ENCODE data around the gene RUSC1.
A peak's percentile ranks its signal among the peaks of the same experiment; 100 is the strongest.

The RUSC1 gene

DNA sequence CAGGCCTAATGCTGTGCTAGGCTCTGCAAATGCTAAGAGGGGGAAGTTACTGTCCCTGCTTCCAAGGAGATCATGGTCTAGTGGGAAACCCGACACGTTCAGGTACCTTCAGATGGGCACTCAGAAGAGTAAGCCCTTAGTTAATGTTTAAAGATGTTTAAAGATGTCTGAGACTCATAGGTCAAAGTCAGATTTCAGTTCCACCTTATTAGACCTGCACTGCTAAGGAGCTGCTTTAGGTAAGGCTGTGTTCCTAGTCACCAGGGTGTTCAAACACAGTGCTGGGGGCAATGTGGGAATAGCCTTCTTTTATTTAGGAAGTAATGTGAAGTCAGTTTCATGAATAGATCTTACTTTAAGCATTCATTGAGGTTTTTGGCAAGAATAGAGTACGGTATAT, 3.8 kb upstream of the RUSC1 start:
- Histone ChIP-seq H3K9me3 (ENCODE audit: control insufficient read depth, low read length) (no peaks in the 10 kb centered on the region), H3K4me3 (ENCODE audit: low read depth, low read length) (no peak overlapping the region), H3K27ac (no peak overlapping the region), H3K36me3 (ENCODE audit: control insufficient read depth, insufficient read depth, low read length) (no peaks in the 10 kb centered on the region), H3K27me3 (ENCODE audit: control insufficient read depth, insufficient read depth, low read length) (no peaks in the 10 kb centered on the region), H3K4me1 (no peaks in the 10 kb centered on the region), H3K79me2 (no peaks in the 10 kb centered on the region), H3K4me2 (ENCODE audit: low read length) (no peak overlapping the region), H2AFZ (no peak overlapping the region), H3K9ac (no peak overlapping the region)
- TF ChIP-seq, protein P1, sequence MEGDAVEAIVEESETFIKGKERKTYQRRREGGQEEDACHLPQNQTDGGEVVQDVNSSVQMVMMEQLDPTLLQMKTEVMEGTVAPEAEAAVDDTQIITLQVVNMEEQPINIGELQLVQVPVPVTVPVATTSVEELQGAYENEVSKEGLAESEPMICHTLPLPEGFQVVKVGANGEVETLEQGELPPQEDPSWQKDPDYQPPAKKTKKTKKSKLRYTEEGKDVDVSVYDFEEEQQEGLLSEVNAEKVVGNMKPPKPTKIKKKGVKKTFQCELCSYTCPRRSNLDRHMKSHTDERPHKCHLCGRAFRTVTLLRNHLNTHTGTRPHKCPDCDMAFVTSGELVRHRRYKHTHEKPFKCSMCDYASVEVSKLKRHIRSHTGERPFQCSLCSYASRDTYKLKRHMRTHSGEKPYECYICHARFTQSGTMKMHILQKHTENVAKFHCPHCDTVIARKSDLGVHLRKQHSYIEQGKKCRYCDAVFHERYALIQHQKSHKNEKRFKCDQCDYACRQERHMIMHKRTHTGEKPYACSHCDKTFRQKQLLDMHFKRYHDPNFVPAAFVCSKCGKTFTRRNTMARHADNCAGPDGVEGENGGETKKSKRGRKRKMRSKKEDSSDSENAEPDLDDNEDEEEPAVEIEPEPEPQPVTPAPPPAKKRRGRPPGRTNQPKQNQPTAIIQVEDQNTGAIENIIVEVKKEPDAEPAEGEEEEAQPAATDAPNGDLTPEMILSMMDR (IDR thresholded peaks at IDR 0.05), result no peak

DNA sequence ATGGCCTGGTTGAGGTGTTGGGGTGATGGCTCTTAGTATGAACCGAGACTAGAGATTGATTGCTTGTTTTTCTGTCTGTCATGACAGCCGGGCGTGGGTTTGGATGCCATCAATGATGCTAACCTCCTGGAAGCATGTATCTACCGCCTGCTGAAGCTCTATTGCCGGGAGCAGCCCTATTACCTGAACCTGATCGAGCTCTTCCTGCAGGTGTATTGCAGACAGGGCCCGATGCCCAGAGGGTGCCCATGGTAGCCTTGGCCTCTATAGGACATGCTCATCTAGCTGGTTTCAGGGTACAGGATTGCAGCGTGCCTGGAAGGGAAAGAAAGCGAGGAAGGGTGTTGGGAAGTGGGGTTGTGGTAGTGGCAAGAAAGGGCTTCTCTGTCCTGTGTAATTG, 2.6 kb upstream of the RUSC1 start:
- Histone ChIP-seq H3K36me3 (ENCODE audit: control insufficient read depth, insufficient read depth, low read length) (no peaks in the 10 kb centered on the region), H2AFZ (no peak overlapping the region), H3K4me1 (no peaks in the 10 kb centered on the region), H3K9ac (no peak overlapping the region), H3K4me2 (ENCODE audit: low read length) (no peak overlapping the region), H3K79me2 (no peaks in the 10 kb centered on the region), H3K9me3 (ENCODE audit: control insufficient read depth, low read length) (no peaks in the 10 kb centered on the region), H3K27ac (no peak overlapping the region), H3K27me3 (ENCODE audit: control insufficient read depth, insufficient read depth, low read length) (no peaks in the 10 kb centered on the region), H3K4me3 (ENCODE audit: low read depth, low read length) (no peak overlapping the region)
- TF ChIP-seq, protein P1 (IDR thresholded peaks at IDR 0.05), result no peak

DNA sequence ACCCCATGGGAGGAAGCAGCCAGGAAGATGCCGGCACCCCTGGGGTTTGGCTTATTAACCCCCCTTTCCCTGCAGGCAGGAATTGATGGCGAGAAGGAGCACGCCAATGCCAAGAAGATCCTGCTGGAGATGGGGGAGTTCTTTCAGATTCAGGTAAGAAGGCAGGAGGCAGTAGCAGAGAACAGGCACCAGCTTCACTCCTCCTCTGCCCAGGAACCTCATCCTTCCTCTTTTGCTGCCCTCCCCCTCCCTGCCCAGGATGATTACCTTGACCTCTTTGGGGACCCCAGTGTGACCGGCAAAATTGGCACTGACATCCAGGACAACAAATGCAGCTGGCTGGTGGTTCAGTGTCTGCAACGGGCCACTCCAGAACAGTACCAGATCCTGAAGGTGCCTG, 1.2 kb upstream of the RUSC1 start:
- no peak overlapping the region for H3K4me3 ChIP-seq (ENCODE audit: low read depth, low read length)
- H3K27ac ChIP-seq, result no peak overlapping the region
- no peaks in the 10 kb centered on the region for H3K36me3 ChIP-seq (ENCODE audit: control insufficient read depth, insufficient read depth, low read length)
- TF ChIP-seq, protein P1 (IDR thresholded peaks at IDR 0.05), result no peak
- no peaks in the 10 kb centered on the region for H3K79me2 ChIP-seq
- no peaks in the 10 kb centered on the region for H3K4me1 ChIP-seq
- H2AFZ ChIP-seq, result no peak overlapping the region
- H3K9me3 ChIP-seq (ENCODE audit: control insufficient read depth, low read length), result no peaks in the 10 kb centered on the region
- no peaks in the 10 kb centered on the region for H3K27me3 ChIP-seq (ENCODE audit: control insufficient read depth, insufficient read depth, low read length)
- no peak overlapping the region for H3K9ac ChIP-seq
- no peak overlapping the region for H3K4me2 ChIP-seq (ENCODE audit: low read length)

DNA sequence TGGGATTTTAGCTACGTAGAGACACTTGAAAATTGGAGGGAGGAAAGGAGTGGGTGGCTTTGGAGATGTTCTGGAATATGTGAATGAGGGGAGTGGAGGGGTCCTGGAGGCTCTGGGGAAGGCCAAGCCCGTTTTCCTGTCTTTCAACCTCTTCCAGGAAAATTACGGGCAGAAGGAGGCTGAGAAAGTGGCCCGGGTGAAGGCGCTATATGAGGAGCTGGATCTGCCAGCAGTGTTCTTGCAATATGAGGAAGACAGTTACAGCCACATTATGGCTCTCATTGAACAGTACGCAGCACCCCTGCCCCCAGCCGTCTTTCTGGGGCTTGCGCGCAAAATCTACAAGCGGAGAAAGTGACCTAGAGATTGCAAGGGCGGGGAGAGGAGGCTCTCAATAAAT, 442 bp upstream of the RUSC1 start:
- Histone ChIP-seq H3K79me2 (no peaks in the 10 kb centered on the region), H3K27ac (no peak overlapping the region), H3K4me3 (ENCODE audit: low read depth, low read length) (peak overlapping the region; percentile 41), H3K27me3 (ENCODE audit: control insufficient read depth, insufficient read depth, low read length) (no peaks in the 10 kb centered on the region), H3K9ac (no peak overlapping the region), H3K9me3 (ENCODE audit: control insufficient read depth, low read length) (no peaks in the 10 kb centered on the region), H2AFZ (no peak overlapping the region), H3K4me1 (no peaks in the 10 kb centered on the region), H3K36me3 (ENCODE audit: control insufficient read depth, insufficient read depth, low read length) (no peaks in the 10 kb centered on the region), H3K4me2 (ENCODE audit: low read length) (peak overlapping the region; percentile 30)
- TF ChIP-seq, protein P1 (IDR thresholded peaks at IDR 0.05), result no peak

DNA sequence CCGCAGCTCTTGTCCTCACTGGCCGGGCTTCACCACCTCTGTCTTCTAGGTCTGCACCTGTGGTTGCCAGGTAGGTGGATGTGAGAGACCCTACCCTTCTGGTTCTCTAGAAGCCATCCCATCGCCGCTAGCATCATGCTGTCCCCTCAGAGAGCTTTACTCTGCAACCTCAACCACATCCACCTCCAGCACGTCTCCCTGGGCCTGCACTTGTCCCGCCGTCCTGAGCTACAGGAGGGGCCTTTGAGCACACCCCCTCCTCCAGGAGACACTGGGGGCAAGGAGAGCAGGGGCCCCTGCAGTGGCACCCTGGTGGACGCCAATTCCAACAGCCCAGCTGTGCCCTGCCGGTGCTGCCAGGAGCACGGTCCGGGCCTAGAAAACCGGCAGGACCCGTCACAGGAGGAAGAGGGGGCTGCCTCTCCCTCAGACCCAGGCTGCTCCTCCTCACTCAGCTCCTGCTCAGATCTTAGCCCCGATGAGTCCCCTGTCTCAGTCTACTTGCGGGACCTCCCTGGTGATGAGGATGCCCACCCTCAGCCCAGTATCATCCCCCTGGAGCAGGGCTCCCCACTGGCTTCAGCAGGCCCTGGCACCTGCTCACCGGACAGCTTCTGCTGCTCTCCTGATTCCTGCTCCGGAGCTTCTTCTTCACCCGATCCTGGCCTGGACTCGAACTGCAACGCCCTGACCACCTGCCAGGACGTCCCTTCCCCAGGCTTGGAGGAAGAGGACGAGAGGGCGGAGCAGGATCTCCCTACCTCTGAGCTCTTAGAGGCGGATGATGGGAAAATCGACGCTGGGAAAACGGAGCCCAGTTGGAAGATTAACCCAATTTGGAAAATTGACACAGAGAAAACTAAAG, 1.2 kb downstream of the RUSC1 start:
- H3K27me3 ChIP-seq (ENCODE audit: control insufficient read depth, insufficient read depth, low read length), result no peaks in the 10 kb centered on the region
- TF ChIP-seq, protein P1 (IDR thresholded peaks at IDR 0.05), result no peak
- H2AFZ ChIP-seq, result no peak overlapping the region
- H3K4me2 ChIP-seq (ENCODE audit: low read length), result peak overlapping the region; percentile 100
- no peak overlapping the region for H3K9ac ChIP-seq
- H3K9me3 ChIP-seq (ENCODE audit: control insufficient read depth, low read length), result no peaks in the 10 kb centered on the region
- no peaks in the 10 kb centered on the region for H3K4me1 ChIP-seq
- H3K36me3 ChIP-seq (ENCODE audit: control insufficient read depth, insufficient read depth, low read length), result no peaks in the 10 kb centered on the region
- no peak overlapping the region for H3K27ac ChIP-seq
- H3K4me3 ChIP-seq (ENCODE audit: low read depth, low read length), result peak overlapping the region; percentile 6
- no peaks in the 10 kb centered on the region for H3K79me2 ChIP-seq
